ENCODE results near the gene CPEB2.
"Not testable (repeated sequence)": the region's sequence is repeated elsewhere in the genome, so short reads cannot be mapped to it uniquely, and the experiment has no call there.

Gene CPEB2

GRCh38 chr4:15043922-15044321 is 41.6 kb downstream of the CPEB2 start:
- DNase-seq (ENCODE audit: low spot score) (no peak), FAIRE-seq (no peak)

- DNase-seq (ENCODE audit: low spot score) (no peak), FAIRE-seq (no peak)
Measured at GRCh38 chr4:15054541-15054940, 52.3 kb downstream of the CPEB2 start.

GRCh38 chr4:15060213-15060612 is 57.9 kb downstream of the CPEB2 start:
- FAIRE-seq: no peak
- DNase-seq (ENCODE audit: low spot score): no peak

- FAIRE-seq: no peak
- DNase-seq (ENCODE audit: low spot score): no peak
Measured at GRCh38 chr4:15063341-15063740, 61.1 kb downstream of the CPEB2 start.

GRCh38 chr4:15065516-15065915 is 63.2 kb downstream of the CPEB2 start:
- FAIRE-seq (no peak), DNase-seq (ENCODE audit: low spot score) (no peak)

- no peak for DNase-seq (ENCODE audit: low spot score)
- no peak for FAIRE-seq
Measured at GRCh38 chr4:15066140-15066539, 63.9 kb downstream of the CPEB2 start.

GRCh38 chr4:15068298-15068697 is 66.0 kb downstream of the CPEB2 start:
- FAIRE-seq (no peak), DNase-seq (ENCODE audit: low spot score) (no peak)

GRCh38 chr4:15075875-15076274 is 73.6 kb downstream of the CPEB2 start:
- FAIRE-seq (no peak), DNase-seq (ENCODE audit: low spot score) (no peak)

GRCh38 chr4:15077969-15078368 is 75.7 kb downstream of the CPEB2 start:
- DNase-seq (ENCODE audit: low spot score): no peak
- FAIRE-seq: no peak

- DNase-seq (ENCODE audit: low spot score) (no peak), FAIRE-seq (no peak)
Measured at GRCh38 chr4:15078682-15079642, 76.7 kb downstream of the CPEB2 start.

GRCh38 chr4:15084780-15085179 is 82.5 kb downstream of the CPEB2 start:
- no peak for FAIRE-seq
- no peak for DNase-seq (ENCODE audit: low spot score)

- not testable (repeated sequence) for DNase-seq (ENCODE audit: low spot score); FAIRE-seq
Measured at GRCh38 chr4:15085762-15086161, 83.5 kb downstream of the CPEB2 start.

- DNase-seq (ENCODE audit: low spot score); FAIRE-seq: not testable (repeated sequence)
Measured at GRCh38 chr4:15086259-15086658, 84.0 kb downstream of the CPEB2 start.

GRCh38 chr4:15088394-15089035 is 86.2 kb downstream of the CPEB2 start:
- FAIRE-seq: no peak

GRCh38 chr4:15089979-15090378 is 87.7 kb downstream of the CPEB2 start:
- FAIRE-seq: no peak
- DNase-seq (ENCODE audit: low spot score): no peak

More at GRCh38 chr4:15088394-15089035, 86.2 kb downstream of the CPEB2 start:
- DNase-seq (ENCODE audit: low spot score): no peak

GRCh38 chr4:15100380-15100779 is 98.1 kb downstream of the CPEB2 start:
- DNase-seq (ENCODE audit: low spot score) (no peak), FAIRE-seq (no peak)

- FAIRE-seq (no peak), DNase-seq (ENCODE audit: low spot score) (no peak)
Measured at GRCh38 chr4:15100994-15101695, 98.9 kb downstream of the CPEB2 start.

GRCh38 chr4:15104825-15105224 is 102.5 kb downstream of the CPEB2 start:
- DNase-seq (ENCODE audit: low spot score) (no peak), FAIRE-seq (no peak)

GRCh38 chr4:15106399-15106798 is 104.1 kb downstream of the CPEB2 start:
- DNase-seq (ENCODE audit: low spot score): no peak
- no peak for FAIRE-seq

- no peak for FAIRE-seq
- no peak for DNase-seq (ENCODE audit: low spot score)
Measured at GRCh38 chr4:15109600-15109999, 107.3 kb downstream of the CPEB2 start.

GRCh38 chr4:15110120-15110571 is 107.9 kb downstream of the CPEB2 start:
- DNase-seq (ENCODE audit: low spot score): no peak
- FAIRE-seq: no peak
